A673 (cell line): ENCODE measurements around the gene PGAM1.
"Not testable (repeated sequence)": the region's sequence is repeated elsewhere in the genome, so short reads cannot be mapped to it uniquely, and the experiment has no call there.

ENCODE experiments used
- EZH2 ChIP-seq: fragments of 200-600 bp; sonication (generic); IDR thresholded peaks from 2 replicates; pipeline ENCODE4 v1.6.1; 2017; ENCODE audit warnings: borderline replicate concordance, low read depth, mild to moderate bottlenecking, mixed read lengths, antibody characterized with exemption, low read length; ENCODE audit not compliant: poor library complexity, severe bottlenecking
- TF ChIP-seq, protein P1 (sequence below): fragments of 300-800, 200-600 bp; sonication (generic); conservative IDR thresholded peaks from 2 replicates; pipeline ENCODE4 v1.5.1; 2017; ENCODE audit warnings: low read depth, mild to moderate bottlenecking, antibody characterized with exemption, low read length, moderate library complexity, mixed read lengths

GRCh38 chr10:97423757-97424098, 2.3 kb upstream of the PGAM1 start:
- TF ChIP-seq, protein P1, sequence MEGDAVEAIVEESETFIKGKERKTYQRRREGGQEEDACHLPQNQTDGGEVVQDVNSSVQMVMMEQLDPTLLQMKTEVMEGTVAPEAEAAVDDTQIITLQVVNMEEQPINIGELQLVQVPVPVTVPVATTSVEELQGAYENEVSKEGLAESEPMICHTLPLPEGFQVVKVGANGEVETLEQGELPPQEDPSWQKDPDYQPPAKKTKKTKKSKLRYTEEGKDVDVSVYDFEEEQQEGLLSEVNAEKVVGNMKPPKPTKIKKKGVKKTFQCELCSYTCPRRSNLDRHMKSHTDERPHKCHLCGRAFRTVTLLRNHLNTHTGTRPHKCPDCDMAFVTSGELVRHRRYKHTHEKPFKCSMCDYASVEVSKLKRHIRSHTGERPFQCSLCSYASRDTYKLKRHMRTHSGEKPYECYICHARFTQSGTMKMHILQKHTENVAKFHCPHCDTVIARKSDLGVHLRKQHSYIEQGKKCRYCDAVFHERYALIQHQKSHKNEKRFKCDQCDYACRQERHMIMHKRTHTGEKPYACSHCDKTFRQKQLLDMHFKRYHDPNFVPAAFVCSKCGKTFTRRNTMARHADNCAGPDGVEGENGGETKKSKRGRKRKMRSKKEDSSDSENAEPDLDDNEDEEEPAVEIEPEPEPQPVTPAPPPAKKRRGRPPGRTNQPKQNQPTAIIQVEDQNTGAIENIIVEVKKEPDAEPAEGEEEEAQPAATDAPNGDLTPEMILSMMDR: not testable (repeated sequence)
- not testable (repeated sequence) for TF ChIP-seq EZH2
